GM18508 (cell line): ENCODE data around the gene TRAP1.
"Not testable (repeated sequence)": the region's sequence is repeated elsewhere in the genome, so short reads cannot be mapped to it uniquely, and the experiment has no call there.

ENCODE experiments used
- ATAC-seq: cut with Tn5 transposase; IDR thresholded peaks from one replicate; pipeline ENCODE4 v1.9.1; 2021; ENCODE audit warnings: moderate number of reproducible peaks; ENCODE audit not compliant: insufficient read depth, unreplicated experiment

Gene TRAP1

GRCh38 chr16:3675601-3676130 lies 41.7 kb downstream of the TRAP1 start:
- no peak for ATAC-seq

- ATAC-seq: no peak
These were observed 42.6 kb downstream of the TRAP1 start for GRCh38 chr16:3674513-3675295.

GRCh38 chr16:3673676-3674377 lies 43.5 kb downstream of the TRAP1 start:
- ATAC-seq: no peak

GRCh38 chr16:3673201-3673600 lies 44.1 kb downstream of the TRAP1 start:
- ATAC-seq: no peak

- ATAC-seq: no peak
These were observed 44.7 kb downstream of the TRAP1 start for GRCh38 chr16:3672571-3673041.

- no peak for ATAC-seq
These were observed 45.9 kb downstream of the TRAP1 start for GRCh38 chr16:3671424-3671823.

GRCh38 chr16:3670711-3671110 lies 46.6 kb downstream of the TRAP1 start:
- ATAC-seq: no peak

GRCh38 chr16:3669082-3669481 lies 48.2 kb downstream of the TRAP1 start:
- no peak for ATAC-seq

GRCh38 chr16:3668626-3669025 lies 48.7 kb downstream of the TRAP1 start:
- no peak for ATAC-seq

GRCh38 chr16:3665508-3665907 lies 51.8 kb downstream of the TRAP1 start:
- ATAC-seq: no peak

GRCh38 chr16:3664187-3664896 lies 53.0 kb downstream of the TRAP1 start:
- no peak for ATAC-seq

GRCh38 chr16:3662601-3663000 lies 54.7 kb downstream of the TRAP1 start:
- ATAC-seq: no peak

- no peak for ATAC-seq
These were observed 55.4 kb downstream of the TRAP1 start for GRCh38 chr16:3661922-3662321.

GRCh38 chr16:3661311-3661710 lies 56.0 kb downstream of the TRAP1 start:
- no peak for ATAC-seq

GRCh38 chr16:3659251-3659650 lies 58.1 kb downstream of the TRAP1 start:
- ATAC-seq: no peak

- no peak for ATAC-seq
These were observed 60.5 kb downstream of the TRAP1 start for GRCh38 chr16:3656491-3657468.

- ATAC-seq: not testable (repeated sequence)
These were observed 61.2 kb downstream of the TRAP1 start for GRCh38 chr16:3656160-3656490.

GRCh38 chr16:3655396-3656159 lies 61.7 kb downstream of the TRAP1 start:
- no peak for ATAC-seq

- ATAC-seq: no peak
These were observed 62.3 kb downstream of the TRAP1 start for GRCh38 chr16:3655030-3655395.
